ENCODE measurements around the gene PRRG2.
"Not testable (repeated sequence)": the region's sequence is repeated elsewhere in the genome, so short reads cannot be mapped to it uniquely, and the experiment has no call there.

Gene PRRG2

GRCh38 chr19:49614096-49614833 is 33.1 kb downstream of the PRRG2 start:
- peak; percentile 92 for DNase-seq

GRCh38 chr19:49615861-49616260 is 34.7 kb downstream of the PRRG2 start:
- DNase-seq = no peak

- DNase-seq = no peak
Observed at GRCh38 chr19:49616532-49616931, 35.4 kb downstream of the PRRG2 start.

GRCh38 chr19:49616945-49617344 is 35.8 kb downstream of the PRRG2 start:
- no peak for DNase-seq

- DNase-seq = not testable (repeated sequence)
Observed at GRCh38 chr19:49617860-49618259, 36.7 kb downstream of the PRRG2 start.

GRCh38 chr19:49624967-49625910 is 44.1 kb downstream of the PRRG2 start:
- DNase-seq = no peak

- no peak for DNase-seq
Observed at GRCh38 chr19:49626226-49626625, 45.1 kb downstream of the PRRG2 start.

- no peak for DNase-seq
Observed at GRCh38 chr19:49629659-49630058, 48.5 kb downstream of the PRRG2 start.

- no peak for DNase-seq
Observed at GRCh38 chr19:49631014-49631588, 50.0 kb downstream of the PRRG2 start.

- no peak for DNase-seq
Observed at GRCh38 chr19:49631610-49632192, 50.6 kb downstream of the PRRG2 start.

- no peak for DNase-seq
Observed at GRCh38 chr19:49632576-49632975, 51.5 kb downstream of the PRRG2 start.

- DNase-seq = not testable (repeated sequence)
Observed at GRCh38 chr19:49633273-49633672, 52.2 kb downstream of the PRRG2 start.

GRCh38 chr19:49635530-49636232 is 54.6 kb downstream of the PRRG2 start:
- DNase-seq = peak; percentile 10

- no peak for DNase-seq
Observed at GRCh38 chr19:49636233-49636932, 55.3 kb downstream of the PRRG2 start.

- DNase-seq = peak; percentile 78
Observed at GRCh38 chr19:49637821-49638738, 57.0 kb downstream of the PRRG2 start.

GRCh38 chr19:49639401-49640112 is 58.4 kb downstream of the PRRG2 start:
- no peak for DNase-seq

- peak; percentile 100 for DNase-seq
Observed at GRCh38 chr19:49640113-49640898, 59.2 kb downstream of the PRRG2 start, which contains the start of gene RRAS. RRAS (minus strand) TSS chr19:49640143; CDS start chr19:49640098, 45 bp downstream.
